Activated CD8-positive, alpha-beta memory T cell treated with anti-CD3 and anti-CD28 coated beads, Interleukin-2, amount 50 U/mL, for 24 hours (primary cell): ENCODE data around the gene ADAMTS2.

Experiments
- DNase-seq: peaks from one replicate; pipeline ENCODE4 v3.0.0-alpha.2; 2020; ENCODE audit errors: extremely low read depth

The ADAMTS2 gene

DNA sequence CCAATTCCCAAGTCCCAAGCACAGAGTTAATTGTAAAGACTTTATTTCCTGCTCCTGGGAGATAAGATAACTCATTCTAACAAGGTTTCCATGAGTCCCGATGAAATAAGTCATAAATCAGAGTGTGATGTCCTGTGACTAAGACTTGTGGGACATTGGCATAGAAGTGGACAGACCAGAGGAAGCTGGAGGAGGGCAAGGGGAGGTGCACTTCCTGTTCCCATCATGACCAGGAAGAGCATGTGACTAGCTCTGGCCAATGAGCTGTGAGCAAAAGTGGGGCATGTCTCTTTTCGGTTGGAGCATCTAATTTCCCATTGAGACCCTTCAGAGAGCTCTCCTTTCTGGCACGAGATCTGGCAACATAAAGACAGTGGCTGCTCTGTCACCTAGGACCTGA, 184.7 kb downstream of the ADAMTS2 start:
- DNase-seq: no peak

DNA sequence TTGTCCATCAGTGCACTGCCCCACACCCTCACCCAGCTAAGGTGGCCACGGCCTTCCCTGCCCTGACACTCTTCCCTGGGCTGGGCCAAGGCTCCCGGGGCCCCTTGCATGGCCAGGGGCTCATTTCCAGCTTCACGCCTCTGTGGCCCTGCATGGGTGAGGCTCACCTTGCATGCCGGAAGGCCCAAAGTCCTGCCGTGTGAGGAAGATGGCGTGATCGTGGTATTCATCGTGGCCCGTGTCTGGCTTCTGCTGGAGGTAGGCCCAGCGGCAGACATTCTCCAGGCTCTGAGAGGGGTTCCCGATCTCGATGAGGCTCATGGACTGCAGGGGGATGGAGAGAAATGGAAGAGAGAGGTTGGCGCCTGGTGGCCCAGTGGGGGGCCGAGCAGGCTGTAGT, 186.7 kb downstream of the ADAMTS2 start:
- no peak for DNase-seq

DNA sequence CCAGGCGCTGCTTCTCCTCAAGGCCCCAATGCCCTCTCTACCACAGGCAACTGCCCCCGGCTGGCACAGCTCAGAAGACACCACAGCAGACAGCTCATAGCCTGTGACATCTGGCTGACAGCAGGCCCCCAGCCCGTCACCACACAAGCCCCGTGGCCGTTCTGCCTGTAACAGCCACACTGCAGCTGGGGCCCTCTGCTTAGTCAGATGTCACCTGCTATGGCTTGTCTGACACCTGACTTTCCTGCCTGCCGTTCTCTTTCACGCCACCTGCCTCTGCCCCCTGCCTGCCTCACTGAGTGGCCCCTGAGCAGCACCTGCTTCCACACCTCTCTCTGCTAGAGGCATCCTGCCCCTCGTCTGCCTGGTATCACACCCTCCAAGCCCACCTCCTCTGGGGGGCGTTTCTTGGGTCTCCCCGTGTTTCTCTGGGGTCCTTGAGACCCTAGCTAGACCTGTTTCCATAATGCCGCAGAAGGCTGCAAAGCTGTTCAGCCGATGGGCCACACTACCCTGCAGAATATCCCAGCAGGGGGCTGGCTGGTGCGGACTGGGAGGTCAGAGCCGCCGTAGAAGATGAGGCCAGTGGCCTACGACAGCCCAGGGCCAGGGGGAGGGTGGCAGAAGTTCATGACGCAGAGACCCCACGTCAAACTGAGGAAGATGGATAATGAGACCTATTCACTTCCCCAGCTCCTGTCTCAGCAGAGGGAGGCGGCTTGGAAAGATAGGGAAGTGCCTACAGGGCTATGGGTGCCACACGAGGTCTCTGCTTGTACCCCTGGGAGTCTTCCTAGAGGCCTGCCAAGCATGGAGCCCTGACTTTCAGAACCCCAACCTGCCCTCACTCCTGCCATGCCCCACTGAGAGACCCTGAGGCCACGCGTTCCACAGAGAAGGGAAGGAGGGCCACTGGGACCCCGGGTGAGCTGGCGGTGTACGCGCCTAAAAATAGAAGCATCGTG, 190.0 kb downstream of the ADAMTS2 start:
- DNase-seq: no peak

DNA sequence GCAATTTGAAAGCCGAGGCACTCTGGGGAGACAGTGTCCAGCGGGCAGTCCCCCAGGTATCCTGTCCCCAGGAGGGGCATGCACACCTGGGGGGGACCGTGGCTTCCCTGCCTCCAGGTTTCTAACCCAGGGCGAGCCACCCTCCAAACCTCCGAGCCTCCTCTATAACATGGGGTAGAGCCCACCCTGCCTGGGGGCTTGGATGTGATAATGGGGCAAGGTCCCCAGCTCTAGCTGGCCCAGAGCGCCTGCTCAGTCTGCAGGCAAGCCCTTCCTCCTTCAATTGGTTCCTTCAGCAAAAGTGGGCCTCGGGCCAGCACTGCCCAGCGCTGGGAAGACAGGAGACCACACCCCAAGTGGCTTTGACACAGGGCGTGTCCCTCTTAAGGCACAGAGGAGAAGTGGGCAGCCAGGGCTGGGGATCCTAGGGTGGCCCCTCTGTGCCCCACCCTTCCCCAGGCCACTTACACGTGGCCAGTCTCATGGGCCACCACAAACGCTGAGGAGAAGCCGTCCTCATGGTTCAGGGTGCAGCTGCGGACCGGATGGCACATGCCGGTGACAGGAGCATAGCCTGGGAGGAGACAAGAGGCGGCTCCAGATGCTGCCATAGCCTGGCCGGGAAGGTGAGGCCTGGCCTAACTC, 190.8 kb downstream of the ADAMTS2 start:
- DNase-seq: no peak

DNA sequence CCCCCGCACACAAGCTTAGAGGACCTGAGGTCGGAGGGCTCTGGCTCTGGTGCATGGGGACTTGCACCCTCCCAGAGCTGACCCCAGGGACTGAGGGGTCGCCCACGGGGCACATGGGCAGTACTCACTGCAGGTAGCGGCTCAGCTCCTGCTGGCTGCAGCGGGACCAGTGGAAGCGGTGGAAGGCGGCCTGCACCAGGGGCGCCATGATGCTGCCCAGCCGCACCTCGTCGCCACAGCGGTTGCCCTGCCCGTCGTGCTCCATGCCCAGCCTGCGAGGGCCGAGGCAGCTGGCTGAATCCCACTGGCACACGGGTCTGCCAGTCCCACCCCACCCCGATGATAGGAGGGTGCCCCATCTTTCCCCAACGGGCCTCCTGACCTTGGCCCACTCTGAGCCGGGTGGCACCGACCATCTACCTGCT, 191.3 kb downstream of the ADAMTS2 start:
- DNase-seq: no peak

DNA sequence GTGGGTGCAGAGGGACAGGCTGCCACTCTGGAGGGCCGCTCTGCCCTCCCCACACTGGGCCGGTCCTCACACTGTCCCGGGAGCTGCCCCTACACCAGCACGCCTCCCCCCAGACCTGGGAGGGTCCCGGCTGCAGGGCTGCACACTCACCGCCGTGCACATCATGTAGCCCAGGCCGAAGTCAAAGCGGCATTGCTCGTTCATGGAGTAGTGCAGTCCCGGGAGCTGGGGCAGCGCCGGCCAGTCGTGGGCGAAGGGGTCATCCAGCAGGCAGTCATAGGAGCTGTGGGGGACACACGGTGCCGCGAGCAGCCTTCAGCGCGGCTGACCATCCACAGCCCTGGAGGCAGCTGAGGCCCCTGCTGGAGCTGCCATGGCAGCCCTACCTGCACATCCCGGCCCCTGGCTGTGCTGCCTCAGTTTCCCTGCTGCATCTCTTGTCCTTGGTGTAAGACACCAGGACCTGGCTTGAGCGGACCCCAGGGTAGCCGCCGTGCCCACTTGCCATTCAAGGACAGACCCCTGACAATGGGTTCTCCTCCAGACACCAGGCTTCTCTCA, 191.8 kb downstream of the ADAMTS2 start:
- DNase-seq: no peak

DNA sequence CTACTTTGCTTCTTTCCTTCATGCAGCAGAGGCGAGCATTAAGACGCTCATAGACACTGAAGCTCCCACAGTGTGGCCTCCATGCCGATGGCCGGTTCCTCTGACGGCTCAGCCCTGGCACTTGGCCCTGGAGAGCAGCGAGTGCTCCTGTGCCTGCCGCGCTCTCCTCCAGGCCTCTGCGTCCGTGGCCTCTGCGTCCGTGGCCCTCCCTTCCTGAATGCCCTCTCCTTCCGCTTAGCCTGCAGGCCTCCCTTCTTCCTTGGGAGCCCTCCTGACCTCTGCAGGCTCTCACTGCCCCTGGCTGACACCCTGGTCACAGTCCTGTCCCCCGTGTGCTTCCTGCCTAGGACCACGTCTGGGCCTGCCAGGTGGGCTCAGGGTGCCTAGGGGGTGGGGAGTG, 192.3 kb downstream of the ADAMTS2 start:
- no peak for DNase-seq

DNA sequence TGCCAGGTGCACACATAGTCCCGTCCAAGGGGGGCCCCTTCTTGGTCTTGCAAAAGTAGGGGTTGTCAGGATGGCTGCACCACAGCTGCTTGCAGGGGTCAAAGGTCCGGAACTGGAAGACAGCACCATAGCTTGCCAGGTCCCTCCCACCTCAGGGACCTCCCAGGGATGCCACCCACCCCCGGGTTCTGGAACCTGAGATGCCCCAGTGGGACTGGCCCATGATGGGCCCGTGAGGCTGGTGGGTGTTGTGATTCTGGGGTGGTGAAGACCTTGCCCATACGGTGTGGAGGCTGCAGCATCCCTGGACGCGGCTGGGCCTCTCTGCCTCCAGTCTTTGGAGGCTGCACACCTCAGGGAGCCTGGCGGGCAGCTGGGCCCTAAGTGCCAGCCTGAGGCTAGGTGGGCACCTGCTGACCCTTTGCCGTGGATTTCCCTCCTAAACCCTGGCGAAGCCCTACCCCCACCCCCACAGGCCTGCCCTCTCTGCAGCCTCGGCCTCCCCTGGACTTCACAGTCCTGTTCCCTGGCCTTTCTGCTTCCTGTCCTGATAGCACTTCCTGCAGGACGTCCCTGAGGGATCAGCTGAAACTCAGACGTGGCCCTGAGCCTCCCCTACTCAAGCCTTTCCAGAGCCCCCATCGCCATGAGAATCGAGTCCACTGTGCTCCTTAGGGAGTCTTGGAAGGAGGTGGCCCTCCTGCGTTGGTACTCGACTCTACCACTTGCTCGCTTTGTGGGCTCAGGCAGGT, 192.9 kb downstream of the ADAMTS2 start:
- DNase-seq: no peak

DNA sequence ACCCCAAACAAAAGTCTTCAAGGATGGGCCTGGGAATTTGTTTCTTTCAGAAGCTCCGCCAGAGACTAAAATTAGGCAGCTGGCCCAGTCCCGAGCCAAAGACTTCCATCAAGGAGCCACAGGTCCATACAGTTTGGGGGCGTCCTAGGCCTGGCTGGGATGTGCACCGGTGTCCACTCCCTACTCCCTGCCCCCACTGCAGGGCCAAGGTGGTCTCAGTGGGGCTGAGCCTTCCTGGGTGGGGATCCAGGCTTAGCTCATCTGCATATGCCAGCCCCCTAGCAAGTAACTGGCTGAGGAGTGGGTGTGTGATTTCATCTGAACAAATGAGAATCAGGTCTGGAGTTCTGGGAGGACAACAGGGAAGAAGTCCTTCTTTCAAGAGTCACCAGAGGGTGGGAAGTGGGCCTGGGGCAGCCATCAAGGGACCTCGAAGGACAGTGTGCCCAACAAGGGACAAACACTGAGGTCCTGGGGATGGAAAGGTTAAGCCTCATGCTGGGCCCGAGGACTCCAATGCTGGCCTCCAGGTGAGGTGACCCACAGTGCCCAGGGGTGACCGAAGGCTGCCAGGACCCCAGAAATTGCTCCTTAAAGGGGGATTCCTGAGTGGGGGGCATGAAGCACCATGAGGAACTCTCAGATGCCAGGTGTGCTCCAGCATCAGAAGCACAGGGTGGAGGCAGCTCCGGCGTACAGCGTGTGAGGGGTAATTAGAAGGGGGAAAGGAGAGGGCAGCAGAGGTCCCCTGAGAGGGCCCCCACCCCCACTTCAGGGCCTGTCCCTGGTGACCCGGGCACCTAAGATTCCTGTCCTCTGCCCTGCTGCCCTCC, 193.8 kb downstream of the ADAMTS2 start:
- no peak for DNase-seq

DNA sequence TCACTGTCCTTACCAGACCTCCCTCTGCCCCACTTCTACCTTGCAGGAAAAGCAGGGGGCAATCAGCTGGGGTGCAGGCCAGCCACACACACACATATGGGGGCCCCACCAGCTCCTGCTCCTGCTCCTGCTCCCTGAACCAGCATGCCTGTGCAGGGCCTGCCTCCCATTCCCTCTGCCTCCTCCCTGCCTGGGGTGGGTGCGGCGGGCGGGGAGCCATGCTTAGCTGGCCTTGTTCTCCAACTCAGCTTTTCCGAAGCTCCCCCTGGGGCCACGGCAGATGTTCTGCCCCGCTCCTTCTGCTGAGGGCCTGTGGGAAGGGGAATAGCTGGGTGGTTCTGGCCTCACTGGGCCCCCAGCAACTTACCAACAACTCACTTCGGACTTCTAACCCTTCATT, 195.2 kb downstream of the ADAMTS2 start:
- DNase-seq: no peak

DNA sequence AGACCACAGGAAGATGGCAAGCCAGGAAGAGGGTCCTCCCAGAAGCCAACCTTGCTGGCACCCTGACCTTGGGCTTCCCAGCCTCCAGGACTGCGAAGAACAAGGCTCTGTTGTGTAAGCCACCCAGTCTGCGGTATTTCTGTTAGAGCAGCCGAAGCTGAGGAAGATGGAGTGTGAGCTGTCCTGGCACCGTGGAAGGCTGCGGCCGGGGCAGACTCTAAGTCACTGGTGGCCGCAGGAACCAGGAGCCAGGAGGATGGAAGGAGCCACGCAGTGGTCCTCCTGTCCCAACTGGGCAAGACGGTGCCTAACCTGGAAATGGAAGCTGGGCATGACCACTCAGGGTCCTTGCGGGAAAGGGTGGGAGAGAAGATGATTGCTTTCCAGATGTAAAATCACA, 196.0 kb downstream of the ADAMTS2 start:
- no peak for DNase-seq

DNA sequence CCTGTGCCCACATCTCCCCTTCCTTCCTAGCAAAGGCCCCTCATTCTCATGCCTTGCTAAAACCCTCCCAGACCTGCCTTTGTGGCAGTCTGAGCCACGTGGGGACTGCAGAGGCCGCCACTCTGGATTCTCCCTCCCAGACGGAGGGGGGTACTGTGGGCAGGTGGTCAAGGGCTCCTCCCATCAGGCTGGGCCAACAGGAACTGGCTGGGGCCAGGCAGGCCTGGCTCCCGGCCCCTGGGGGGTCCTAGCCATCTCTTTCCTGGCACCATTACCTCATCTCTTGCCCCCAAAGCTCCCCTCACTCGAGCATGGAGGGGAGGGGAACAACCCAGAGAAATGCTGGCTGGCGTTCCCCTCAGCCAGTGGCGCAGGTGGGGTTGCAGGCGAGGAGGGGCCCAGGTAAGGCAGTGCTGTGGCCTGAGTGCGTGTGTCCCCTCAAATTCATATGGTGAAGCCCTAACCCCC, 196.5 kb downstream of the ADAMTS2 start:
- no peak for DNase-seq

DNA sequence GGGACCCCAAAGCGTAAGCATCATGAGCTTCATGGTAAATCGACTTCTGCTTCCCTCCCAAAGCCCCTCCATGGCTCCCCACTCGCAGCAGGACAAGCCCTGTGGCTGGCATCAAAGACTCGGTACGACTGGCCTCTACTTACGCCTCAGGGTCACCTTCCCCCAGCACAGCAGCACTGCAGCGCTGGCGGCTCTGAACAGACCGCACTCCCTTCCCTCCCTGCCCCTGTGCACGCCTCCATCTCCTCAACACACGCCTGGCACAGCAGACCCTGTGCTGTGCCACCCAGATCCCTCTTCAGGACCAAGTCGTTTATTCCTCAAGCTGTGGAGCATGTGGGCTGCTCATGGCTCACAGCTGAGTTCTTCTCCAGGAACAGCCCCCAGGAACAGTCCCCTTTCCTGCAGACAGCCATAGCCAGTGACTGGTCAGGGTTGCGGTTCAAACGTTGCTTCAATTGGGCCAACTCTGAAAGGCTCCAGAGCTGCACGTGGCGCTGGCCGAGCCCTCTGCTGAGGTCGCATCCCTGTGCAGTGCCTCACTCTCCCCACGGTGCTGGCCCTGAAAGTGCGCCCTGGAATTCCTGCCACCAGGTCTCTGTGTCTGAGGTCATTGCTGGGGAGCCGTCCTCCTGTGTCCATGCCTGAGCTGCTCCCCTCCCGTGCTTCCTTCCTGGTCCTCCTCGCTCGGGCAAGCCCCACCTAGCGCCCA, 197.1 kb downstream of the ADAMTS2 start:
- DNase-seq: no peak

DNA sequence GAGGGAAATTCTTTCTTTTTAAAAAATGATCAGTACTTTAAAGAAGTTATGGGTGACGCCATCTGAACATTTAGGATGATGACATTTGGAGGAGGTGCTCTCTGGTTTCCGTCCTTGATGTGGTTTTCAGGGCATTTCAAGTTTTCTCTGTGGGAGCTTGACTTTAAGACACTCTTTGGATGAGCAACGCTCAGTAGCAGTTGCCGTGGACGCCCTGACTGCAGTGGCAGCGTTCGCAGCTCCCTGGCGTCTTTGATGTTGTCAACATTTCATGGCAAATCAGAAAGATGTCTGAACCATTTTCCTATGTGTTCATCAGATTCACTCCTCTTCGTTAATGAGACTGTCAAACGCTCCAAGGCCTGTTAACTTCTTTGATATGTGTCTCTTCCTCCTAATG, 199.0 kb downstream of the ADAMTS2 start:
- no peak for DNase-seq

DNA sequence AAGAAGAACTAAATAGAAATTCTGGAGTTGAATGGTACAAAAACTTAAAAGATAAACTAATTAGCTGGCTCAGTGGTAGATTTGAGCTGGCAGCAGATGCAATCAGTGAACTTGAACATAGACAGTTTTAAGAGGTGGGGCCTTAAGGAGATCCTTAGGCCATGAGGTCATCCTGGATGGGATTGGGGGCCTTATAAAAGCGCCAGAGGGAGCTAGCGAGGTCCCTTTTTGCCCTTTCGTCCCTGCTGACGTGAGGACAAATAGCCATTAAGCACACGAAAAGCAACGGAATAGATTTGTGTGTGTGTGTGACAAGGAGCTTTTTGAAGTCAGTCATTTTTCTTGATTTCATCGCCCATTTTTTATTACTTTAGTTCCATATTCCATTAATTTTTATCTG, 201.8 kb downstream of the ADAMTS2 start:
- DNase-seq: no peak

DNA sequence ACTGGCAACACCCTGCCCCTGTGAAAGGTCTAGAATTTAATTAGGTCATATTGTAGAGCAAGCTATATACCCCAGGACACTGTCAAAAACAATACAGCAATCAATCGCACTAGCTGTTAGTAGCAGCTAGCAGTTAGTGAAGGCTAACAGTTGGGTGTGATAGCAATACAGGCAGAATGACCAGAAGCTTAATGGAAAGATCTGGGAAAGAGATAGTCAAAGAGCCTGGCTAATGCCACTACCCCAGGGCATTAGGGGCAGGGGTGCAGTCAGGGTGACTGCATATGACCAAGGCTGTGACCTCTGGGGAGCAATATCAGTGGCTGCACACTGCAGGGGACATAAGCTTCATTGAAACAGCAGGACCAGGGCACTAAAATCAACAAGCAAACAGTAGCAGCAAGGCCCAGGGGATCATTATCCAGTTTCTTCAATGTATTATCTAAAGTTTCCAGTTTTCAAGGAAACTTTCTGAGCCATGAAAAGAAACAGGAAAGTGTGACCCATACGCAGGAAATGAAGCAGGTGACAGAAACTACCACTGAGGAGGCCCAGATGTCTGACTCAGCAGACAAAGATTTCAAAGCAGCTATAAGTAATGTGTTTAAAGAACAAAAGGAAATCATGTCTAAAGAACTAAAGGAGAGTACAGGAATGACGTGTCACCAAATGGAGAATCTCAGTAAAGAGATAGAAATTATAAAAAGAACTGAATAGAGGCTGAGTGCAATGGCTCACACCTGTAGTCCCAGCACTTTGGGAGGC, 202.6 kb downstream of the ADAMTS2 start:
- DNase-seq: no peak

DNA sequence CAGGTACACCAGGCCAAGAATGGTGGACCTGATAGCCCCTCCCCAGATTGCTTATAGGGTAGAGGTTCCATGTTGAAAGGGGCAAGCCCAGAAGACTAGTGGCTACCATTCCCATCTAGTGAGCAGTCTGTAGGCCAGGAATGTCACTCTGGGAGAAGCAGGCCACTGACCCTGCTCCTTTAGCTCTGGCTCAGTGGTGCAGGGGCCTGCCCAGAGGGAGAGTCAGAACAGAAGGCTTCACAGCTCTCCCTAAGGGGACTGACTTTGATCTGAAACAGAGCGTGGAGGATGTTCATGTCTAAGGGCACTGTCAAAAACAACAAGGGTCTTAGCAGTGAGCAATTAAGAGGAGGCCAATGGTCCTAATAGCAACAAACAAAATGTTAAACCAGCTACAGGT, 203.4 kb downstream of the ADAMTS2 start:
- DNase-seq: no peak

DNA sequence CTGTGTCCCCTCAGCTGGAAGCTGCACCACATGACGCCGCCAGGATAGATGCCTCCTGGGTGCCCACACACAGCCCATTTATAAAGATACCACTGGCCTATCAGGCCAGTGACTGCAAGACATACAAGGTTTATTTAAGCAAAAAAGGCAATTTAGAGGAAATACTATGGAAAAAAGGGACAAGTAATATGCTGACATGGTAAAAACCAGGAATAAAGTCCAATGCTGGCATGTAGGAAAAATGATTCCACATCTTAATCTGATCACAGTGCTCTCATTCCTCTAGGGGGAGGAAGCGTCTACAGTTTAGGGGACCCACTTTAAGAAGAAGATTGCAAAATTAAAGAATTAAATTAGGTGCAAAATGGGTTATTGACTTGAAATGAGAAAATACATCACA, 205.0 kb downstream of the ADAMTS2 start:
- DNase-seq: no peak

DNA sequence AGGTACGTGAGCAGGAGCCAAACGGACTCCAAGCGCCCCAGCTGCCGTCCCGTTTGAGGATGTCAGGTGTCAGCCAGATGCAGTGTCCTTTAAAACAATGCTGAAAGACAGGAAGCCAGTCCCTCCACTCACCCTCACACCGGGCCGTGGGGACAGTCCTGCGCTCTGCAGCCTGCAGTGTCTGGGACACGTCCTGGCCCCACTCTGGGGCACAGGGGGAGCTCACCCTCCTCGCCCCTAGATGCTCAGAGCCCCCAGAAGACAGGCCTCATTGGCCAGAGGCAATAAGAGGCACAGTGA, 205.4 kb downstream of the ADAMTS2 start:
- no peak for DNase-seq
